ENCODE data around the gene ARHGAP44. TPM values are rescaled to one million over a fixed set of nuclear protein-coding genes. Genes with fewer than 3 reads are reported as not detected.

The ARHGAP44 gene
- total and polyA plus RNA-seq, 2 donors (not counting 3 experiments of a cell fraction or from before 2014, with no cell fraction given): 0.11 to 0.42 TPM

- Histone ChIP-seq H3K9me3 (replicated peaks; ENCODE audit: control insufficient read depth, insufficient read depth, low read length) (no peaks in the 10 kb centered on the region), H3K9ac (replicated peaks; ENCODE audit: extremely low read depth, insufficient read depth, low read length) (no peak overlapping the region), H3K4me1 (ENCODE audit: control insufficient read depth, extremely low read depth, insufficient read depth, low read length) (no peaks in the 10 kb centered on the region), H3K79me2 (ENCODE audit: control insufficient read depth, insufficient read depth, low read length) (no peaks in the 10 kb centered on the region), H3K27me3 (ENCODE audit: control insufficient read depth in 2 of 2, insufficient read depth in 2 of 2, low read length in 2 of 2) (no peaks in the 10 kb centered on the region), H4K20me1 (replicated peaks; ENCODE audit: control insufficient read depth, extremely low read depth, insufficient read depth, low read length) (no peaks in the 10 kb centered on the region), H3K4me3 (replicated peaks in 1 of 3; ENCODE audit: insufficient read depth in 1 of 3, low read depth in 1 of 3, low read length in 3 of 3) (no peak overlapping the region), H2AFZ (ENCODE audit: low read depth, low read length) (no peak overlapping the region), H3K4me2 (ENCODE audit: insufficient read depth, low read length) (no peak overlapping the region), H3K27ac (ENCODE audit: insufficient read depth, low read depth, low read length) (no peak overlapping the region), H3K36me3 (ENCODE audit: control insufficient read depth in 2 of 2, extremely low read depth in 1 of 2, insufficient read depth in 2 of 2, low read length in 2 of 2) (no peaks in the 10 kb centered on the region), H3K9me1 (replicated peaks; ENCODE audit: control insufficient read depth, extremely low read depth, insufficient read depth, low read length) (no peaks in the 10 kb centered on the region)
- no TSS peak for BruUV-seq (replicated peaks)
- TF ChIP-seq GATA2 (IDR thresholded peaks at IDR 0.05; ENCODE audit: insufficient read depth, insufficient read length, low read depth, low read length) (no peak), FOS (IDR thresholded peaks at IDR 0.05; ENCODE audit: borderline replicate concordance, insufficient read depth, low read length) (no peak), MYC (IDR thresholded peaks at IDR 0.05; ENCODE audit: low read depth, low read length) (no peak), EZH2 (IDR thresholded peaks at IDR 0.05; ENCODE audit: borderline replicate concordance, low read depth, low read length, severe bottlenecking) (no peak), CTCF (IDR thresholded peaks at IDR 0.05; ENCODE audit: extremely low read depth in 1 of 2, insufficient read depth in 1 of 2, low read depth in 1 of 2, low read length in 2 of 2) (no peak), JUN (IDR thresholded peaks at IDR 0.05; ENCODE audit: borderline replicate concordance, insufficient read depth, insufficient read length, low read depth) (no peak), POLR2A (IDR thresholded peaks at IDR 0.05; ENCODE audit: low read depth, low read length) (no peak), POLR2AphosphoS5 (IDR thresholded peaks at IDR 0.05; ENCODE audit: insufficient read depth, low read depth, low read length) (no peak)
- TF ChIP-seq, protein P1, sequence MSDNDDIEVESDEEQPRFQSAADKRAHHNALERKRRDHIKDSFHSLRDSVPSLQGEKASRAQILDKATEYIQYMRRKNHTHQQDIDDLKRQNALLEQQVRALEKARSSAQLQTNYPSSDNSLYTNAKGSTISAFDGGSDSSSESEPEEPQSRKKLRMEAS (IDR thresholded peaks at IDR 0.05; ENCODE audit: insufficient read depth, insufficient read length): no peak
- ChIA-PET POLR2A (no interaction called here), CTCF (no interaction called here)
- dilution Hi-C loops (cut with MboI; ENCODE audit: extremely low pct_ligation_motif_present, low sequenced_read_pairs) (no loop called here), intact Hi-C loops (cut with micrococcal nuclease) (no loop called here)
- no peak for DNase-seq (ENCODE audit: low read depth, low spot score)
- no peak for FAIRE-seq
Observed at GRCh38 chr17:12815642-12816141, 26.4 kb downstream of the ARHGAP44 start.

Measured in endothelial cell of umbilical vein (primary cell).